Cerebellar cortex (tissue), 1 donor: ENCODE measurements around the gene KLHL9.

Experiments used
- DNase-seq: peaks from one replicate; pipeline ENCODE4 v3.0.0-alpha.2; 2015; ENCODE audit warnings: low spot score

Gene KLHL9

DNA sequence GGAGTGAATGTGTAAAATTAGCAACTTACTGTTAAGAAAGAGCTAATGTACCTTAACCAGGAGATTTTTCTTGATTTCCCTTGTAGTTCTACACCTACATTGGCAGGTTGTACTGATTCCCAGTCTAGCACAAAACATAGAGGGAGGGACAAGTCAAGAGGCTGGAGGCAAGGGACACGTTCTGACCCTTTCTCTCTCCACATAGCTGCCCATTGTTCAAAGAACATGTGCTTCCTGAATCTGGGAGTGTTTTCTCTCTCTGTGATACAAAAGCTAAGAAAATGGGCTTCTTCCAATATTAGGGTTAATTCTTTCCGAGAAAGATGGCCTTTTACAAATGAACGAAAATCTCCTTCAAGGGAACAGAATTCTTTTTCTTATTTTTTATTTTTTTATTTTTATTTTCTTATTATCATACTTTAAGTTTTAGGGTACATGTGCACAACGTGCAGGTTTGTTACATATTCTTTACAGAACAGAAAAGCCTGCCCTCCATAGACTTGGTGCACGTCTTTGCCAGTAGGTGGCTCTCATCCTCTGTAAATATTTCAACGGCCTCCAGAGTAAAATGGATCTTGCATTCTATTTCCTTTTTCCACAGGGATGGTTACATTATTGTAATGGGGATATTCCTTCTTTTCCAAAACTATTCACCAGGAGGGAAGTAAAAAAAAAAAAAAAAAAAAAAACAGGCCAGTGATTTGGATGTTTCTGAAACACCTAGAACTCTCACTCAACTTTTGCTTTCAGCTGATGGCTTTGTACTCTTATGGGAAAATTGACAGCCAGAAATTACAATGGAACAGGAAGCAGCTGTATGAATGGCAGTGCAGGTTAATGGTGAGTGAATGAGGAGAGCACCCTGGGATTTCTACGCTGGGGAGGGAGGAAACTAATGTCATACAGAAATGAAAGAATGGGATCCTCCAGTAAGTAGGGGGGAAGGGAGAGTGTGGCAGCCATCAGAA, 17.0 kb downstream of the KLHL9 start:
- DNase-seq = peak; percentile 71

DNA sequence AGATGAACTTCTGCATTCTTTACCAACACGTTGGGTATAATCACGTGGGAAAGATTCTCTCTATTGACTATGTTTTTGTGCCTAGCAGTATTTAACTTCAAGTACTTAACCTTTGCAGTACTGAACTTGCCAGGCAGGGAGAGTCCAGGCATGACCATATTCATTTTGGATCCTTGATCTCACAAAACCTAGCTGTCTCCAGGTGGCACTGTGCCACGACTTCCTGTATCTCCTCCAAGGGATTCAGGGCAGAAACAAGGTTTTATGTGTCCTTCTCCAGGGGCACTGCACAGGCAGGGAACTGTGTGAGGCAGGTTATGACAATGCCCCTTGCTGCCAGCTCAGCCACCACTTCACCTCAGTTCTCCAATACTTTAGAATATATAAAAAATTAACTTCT, 18.3 kb downstream of the KLHL9 start:
- DNase-seq = peak; percentile 46

DNA sequence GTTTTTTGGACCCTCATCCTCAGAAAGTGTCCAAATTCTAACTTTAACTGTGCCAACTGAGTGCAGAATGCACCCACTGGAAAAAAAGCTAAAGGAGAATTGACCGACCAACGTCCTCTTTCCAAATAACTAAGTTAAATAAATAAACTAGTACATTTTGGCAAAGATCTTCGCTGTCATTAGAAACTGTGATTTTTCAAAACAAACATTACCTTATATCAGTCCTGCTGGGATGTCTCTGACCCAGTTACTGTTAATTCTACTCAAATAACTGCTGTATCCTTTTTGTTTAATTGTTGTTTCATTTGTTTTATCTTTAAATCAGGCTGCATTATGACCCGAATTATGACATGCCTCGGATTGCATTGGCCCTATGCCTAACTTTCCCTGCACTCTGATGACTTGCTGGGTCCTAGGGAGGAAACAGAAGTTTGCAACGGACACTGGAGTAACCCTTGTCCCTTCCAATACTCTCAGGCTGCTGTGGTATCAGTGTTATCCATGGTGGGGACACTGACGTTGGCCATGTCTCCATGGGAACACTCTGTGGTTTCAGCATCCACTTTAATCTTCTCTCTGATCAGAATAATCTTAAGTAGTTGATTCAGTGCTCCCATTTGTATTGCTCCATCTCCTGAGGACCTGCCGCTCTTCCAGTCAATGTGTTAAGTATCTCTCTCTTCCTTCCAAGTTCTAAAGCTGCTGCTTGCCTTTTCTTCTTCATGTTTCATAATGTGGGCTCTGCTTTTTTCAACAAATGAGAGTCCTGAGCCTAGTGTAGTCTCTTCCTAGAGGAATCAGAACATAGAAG, 19.0 kb downstream of the KLHL9 start:
- DNase-seq = no peak

DNA sequence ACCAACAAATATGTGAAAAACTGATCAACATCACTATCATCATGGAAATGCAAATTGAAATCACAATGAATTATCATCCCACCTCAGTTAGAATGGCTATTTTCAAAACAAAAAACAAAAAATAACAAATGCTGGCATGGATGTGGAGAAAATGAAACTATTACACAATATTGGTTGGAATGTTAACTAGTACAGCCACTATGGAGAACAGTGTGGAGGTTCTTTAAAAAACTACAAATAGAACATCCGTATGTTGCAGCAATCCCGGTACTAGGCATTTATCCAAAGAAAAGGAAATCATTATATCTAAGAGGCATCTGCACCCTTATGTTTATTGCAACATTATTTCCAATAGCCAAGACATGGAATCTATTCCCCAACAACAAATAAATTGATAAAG, 21.1 kb downstream of the KLHL9 start:
- DNase-seq = no peak

DNA sequence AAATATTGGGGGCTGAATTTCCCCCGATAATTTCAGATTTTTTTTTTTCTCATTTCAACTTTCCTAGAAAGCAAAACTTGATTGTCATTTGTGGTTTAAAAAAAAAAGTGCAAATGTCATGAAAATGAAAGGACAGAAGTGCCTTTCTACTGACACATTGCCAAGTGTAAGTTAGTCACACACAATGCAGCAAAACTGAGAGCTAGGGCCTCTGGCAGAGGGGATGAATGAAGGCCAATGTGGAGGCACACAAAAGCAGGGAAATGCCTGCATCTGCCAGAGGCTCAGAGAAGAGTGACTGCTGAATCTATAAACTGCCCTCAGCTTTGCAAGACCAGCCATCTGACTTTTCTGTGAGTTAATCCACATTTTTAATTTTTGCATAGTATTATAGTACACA, 23.3 kb downstream of the KLHL9 start:
- DNase-seq = no peak

DNA sequence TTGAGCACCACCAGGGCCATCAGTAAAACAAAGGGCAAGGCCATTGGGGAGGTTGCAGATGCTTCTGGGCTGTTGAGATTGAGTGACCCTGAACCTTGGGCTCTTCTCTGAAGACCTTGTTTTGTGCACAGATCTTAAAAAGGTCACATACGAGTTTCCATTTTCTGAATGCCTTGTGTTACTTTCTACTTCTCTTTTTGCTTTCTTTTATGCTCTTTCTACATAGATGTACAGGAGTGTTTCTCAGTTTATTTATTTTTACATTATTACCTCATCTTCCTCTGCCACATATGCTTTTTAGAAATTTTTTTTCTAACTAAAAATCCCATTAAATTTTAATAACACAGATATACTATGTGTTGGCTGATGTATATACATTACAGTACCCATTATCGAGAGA, 30.0 kb downstream of the KLHL9 start, which contains the start of gene IFNA5:
Gene IFNA5, minus strand, starts transcription at position 101 of the 400 bp plus-strand sequence. Its CDS starts 57 bp downstream, at position 44.
- no peak for DNase-seq

DNA sequence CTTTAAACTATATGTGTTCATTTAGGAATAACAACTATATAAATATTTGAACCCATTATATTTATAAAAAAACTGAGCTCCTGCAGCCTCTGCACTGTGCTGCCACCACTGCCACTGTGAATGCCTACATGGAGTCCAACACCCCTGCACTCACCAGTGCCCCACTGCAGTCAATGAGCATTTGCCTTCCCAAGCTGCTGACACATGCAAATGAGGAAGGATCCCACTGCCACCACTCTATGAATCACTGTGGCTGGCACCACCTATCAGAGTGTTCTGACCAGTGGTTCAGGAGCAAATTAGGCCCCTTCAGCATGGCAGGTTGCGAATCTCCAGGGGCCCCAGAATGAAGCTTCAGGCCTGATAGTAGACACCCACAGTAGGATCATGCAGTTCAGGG, 39.2 kb downstream of the KLHL9 start:
- no peak for DNase-seq

DNA sequence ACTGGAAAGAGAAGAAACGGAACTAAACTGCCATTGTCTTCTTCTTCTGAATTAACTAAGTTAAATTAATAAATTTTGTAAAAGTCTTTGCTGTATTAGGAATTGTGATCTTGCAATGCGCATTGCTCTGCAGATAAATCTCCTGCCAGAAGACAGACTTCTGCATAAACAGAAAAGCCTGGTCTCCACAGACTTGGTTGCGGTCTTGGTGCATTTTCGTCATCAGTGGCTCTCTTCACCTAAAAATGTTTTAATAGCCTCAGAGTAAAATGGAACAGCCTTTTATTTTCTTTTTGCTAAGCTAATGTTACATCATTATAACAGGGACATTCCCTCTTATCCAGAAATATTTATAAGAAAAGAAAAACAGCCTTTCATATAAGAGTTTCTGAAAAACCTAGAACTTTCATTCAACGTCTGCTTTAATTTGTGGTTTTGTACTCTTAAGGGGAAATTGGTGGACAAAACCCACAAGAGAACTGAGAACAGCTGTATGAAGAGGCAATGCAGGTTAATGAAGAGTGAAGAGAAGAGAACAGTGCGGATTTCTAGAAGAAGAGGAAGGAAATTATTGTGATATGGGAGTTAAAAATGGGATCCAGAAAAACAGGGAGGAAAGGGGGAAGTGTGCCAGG, 40.2 kb downstream of the KLHL9 start:
- no peak for DNase-seq

DNA sequence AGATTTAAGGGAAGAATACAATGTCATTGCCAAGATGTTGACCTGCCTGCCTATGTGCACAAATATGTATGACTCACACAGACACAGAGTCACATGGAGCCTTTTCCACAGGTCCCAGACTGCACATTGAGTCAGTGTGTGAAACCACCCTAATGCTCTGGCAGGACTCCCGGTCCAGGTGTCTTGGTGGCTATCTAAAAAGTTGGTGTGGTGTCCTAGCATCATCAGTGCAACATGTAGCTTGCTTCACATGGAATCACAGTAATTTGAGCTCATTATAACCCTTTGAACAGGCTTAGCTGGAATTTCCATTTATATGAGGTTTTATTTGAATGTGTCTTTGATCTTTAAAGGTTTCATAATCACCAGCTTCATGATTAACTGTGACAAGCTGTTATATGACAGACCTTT, 40.8 kb downstream of the KLHL9 start:
- no peak for DNase-seq

DNA sequence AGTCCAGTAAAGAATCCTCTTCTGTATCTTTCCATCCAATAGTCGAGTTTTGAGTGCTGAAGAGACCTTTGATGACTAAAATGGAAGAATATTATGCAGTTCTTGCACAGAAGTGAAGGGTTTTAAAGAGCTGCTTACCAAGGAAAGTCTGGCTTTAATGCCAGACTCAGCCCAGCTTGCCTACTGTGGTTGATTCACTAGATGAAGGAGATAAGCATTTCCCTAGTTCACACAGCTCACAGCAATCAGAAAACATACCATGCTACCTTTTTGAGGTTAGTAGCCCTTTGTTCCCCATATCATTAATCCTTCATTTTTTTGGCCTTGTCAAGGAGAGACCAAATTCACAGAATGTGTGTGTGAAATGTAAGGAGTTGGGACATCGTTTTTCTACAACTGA, 45.4 kb downstream of the KLHL9 start:
- DNase-seq = no peak

DNA sequence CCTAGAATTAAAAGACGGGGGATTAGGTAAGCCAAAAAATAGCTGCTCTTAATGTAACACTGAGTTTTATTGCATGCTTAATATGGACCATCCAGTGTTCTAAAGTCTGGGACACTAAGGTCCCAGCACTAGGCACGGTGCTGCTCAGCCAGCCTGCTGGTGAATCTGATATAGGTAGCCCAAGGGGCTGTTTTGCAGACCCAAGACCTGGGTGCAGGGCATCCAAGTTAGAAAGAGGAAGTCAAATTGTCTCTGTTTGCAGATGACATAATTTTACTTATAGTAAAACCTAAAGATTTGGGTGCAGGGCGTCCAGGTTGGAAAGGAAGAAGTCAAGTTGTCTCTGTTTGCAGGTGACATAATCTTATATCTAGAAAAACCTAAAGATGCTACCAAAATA, 47.9 kb downstream of the KLHL9 start:
- no peak for DNase-seq

DNA sequence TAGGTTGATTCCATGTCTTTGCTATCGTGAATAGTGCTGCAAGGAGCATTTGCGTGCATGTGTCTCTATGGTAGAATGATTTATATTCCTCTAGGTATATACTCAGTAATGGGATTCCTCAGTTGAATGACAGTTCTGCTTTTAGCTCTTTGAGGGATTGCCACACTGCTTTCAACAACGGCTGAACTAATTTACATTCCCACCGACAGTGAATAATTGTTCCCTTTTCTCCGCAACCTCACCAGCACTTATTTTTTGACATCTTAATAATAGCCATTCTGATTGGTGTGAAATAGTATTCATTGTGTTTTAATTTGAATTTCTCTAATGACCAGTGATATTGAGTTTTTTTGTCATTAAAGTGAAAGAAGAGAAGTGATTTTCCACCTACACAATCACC, 48.5 kb downstream of the KLHL9 start:
- no peak for DNase-seq

DNA sequence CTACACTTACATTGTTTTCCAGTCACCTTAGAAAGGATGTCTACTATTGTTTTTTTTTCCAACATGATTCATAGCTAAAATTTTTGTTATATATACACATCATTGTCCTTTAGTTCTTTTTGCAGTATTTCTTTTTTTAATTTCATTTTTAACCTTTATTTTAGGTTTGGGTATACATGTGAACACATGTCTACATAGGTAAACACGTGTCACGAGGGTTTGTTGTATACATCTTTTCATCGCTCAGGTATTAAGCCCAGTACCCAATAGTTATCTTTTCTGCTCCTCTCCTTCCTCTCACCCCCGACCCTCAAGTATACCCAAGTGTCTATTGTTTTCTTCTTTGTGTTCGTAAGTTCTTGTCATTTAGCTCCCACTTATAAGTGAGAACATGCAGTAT, 49.1 kb downstream of the KLHL9 start:
- DNase-seq = no peak

DNA sequence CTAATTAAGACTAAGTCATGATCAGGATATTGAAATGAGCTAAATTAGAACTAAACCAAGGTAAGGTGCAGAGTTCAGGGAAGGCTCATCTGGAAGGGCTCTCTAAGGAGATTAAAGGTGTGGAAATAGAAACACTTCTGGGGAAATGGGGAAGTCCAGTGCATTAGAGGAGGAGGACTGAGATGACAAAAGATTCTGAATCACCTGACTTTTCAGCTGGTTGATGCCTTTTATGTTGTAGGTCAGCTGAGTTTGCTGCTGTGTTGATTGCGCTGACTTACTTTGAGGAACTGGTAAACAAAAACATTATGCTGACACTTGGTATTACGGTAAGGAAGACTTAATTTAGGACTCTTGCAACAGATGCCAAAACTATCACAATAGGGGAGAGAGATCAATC, 53.9 kb downstream of the KLHL9 start:
- no peak for DNase-seq
